ENCODE data around the gene CCNY. TPM values are rescaled to one million over a fixed set of nuclear protein-coding genes. Genes with fewer than 3 reads are reported as not detected.

CCNY gene
- total and polyA plus RNA-seq, 2 of the 4 experiments (the other 2 are of a cell fraction) = 38.0 to 131 TPM

GRCh38 chr10:35365994-35366393, 29.7 kb downstream of the CCNY start:
- Histone ChIP-seq H3K9ac (ENCODE audit: low read depth, low read length) (no peak overlapping the region), H3K18ac (ENCODE audit: low read depth, low read length) (no peak overlapping the region), H3K9me1 (ENCODE audit: insufficient read depth, low read length) (peaks cover 11% of the 10 kb centered on the region), H4K91ac (ENCODE audit: insufficient read depth, low read depth, low read length) (no peak overlapping the region), H3K4me2 (ENCODE audit: low read depth, low read length) (no peak overlapping the region), H3K79me1 (ENCODE audit: low read depth in 1 of 2, low read length in 2 of 2) (peaks cover 17 to 70% of the 10 kb centered on the region in 2 experiments), H2BK15ac (ENCODE audit: low read depth, low read length) (no peak overlapping the region), H3K27ac (ENCODE audit: insufficient read depth, low read length) (no peak overlapping the region), H2BK5ac (ENCODE audit: low read depth, low read length, poor library complexity, severe bottlenecking) (no peak overlapping the region), H3K36me3 (ENCODE audit: control insufficient read depth, insufficient read depth, low read length) (no peaks in the 10 kb centered on the region), H3K9me3 (ENCODE audit: control insufficient read depth, insufficient read depth, low read length) (no peaks in the 10 kb centered on the region), H4K5ac (ENCODE audit: low read depth, low read length) (no peak overlapping the region), H2BK120ac (ENCODE audit: low read depth, low read length) (no peak overlapping the region), H2AFZ (replicated peaks; ENCODE audit: low read length, poor library complexity) (no peak overlapping the region), H2BK20ac (ENCODE audit: low read depth, low read length) (no peak overlapping the region), H3K4ac (ENCODE audit: low read depth, low read length) (no peak overlapping the region), H2AK5ac (ENCODE audit: low read depth, low read length) (no peak overlapping the region), H3K4me1 (ENCODE audit: control insufficient read depth, insufficient read depth, low read length) (peaks cover 8% of the 10 kb centered on the region), H4K20me1 (ENCODE audit: insufficient read depth, low read length) (peaks cover 78% of the 10 kb centered on the region), H3K56ac (ENCODE audit: extremely low read depth, insufficient read depth, low read length) (no peak overlapping the region), H3K27me3 (ENCODE audit: control insufficient read depth, insufficient read depth, low read length) (no peaks in the 10 kb centered on the region), H4K8ac (ENCODE audit: low read depth in 2 of 2, low read length in 2 of 2) (no peak overlapping the region), H3K4me3 (ENCODE audit: insufficient read depth, low read depth, low read length) (no peak overlapping the region), H3K14ac (replicated peaks; ENCODE audit: low read depth, low read length) (no peak overlapping the region), H2AK9ac (replicated peaks; ENCODE audit: low read depth, low read length, poor library complexity) (no peak overlapping the region), H3K23ac (ENCODE audit: low read depth, low read length) (no peak overlapping the region)
- DNase-seq (no peak), ATAC-seq (ENCODE audit: low read depth) (no peak)
- ChIA-PET POLR2A (ENCODE audit: unreplicated experiment) (no interaction called here), CTCF (interaction anchor here (1.6 kb wide), 1 partner anchor 9 kb away, joined by 3 read pairs; no protein-coding TSS in a partner anchor)
- dilution Hi-C loops (cut with HindIII; ENCODE audit: low sequenced_read_pairs, unreplicated experiment) (no loop called here), intact Hi-C loops (cut with micrococcal nuclease) (no loop called here), in situ Hi-C loops (cut with MboI; ENCODE audit: low sequenced_read_pairs) (no loop called here)
- BruUV-seq (replicated peaks) = no TSS peak
- TF ChIP-seq MAFK (IDR thresholded peaks at IDR 0.05; ENCODE audit: low read depth, low read length) (no peak), BHLHE40 (IDR thresholded peaks at IDR 0.05; ENCODE audit: low read depth, low read length) (no peak), RCOR1 (IDR thresholded peaks at IDR 0.05; ENCODE audit: insufficient replicate concordance, low read length) (no peak), MXI1 (IDR thresholded peaks at IDR 0.05; ENCODE audit: borderline replicate concordance, low read depth, low read length) (no peak), ELK1 (IDR thresholded peaks at IDR 0.05; ENCODE audit: borderline replicate concordance, low read depth, low read length) (no peak), MAZ (IDR thresholded peaks at IDR 0.05; ENCODE audit: borderline replicate concordance, low read depth, low read length) (no peak), NFE2L2 (IDR thresholded peaks at IDR 0.05; ENCODE audit: low read depth, low read length) (no peak), USF2 (IDR thresholded peaks at IDR 0.05; ENCODE audit: low read depth, low read length) (no peak), RFX5 (IDR thresholded peaks at IDR 0.05; ENCODE audit: low read depth, low read length) (no peak), CTCF (conservative IDR thresholded peaks at IDR 0.05; ENCODE audit: low read depth, low read length) (no peak), CEBPB (IDR thresholded peaks at IDR 0.05; ENCODE audit: low read depth, low read length) (no peak), SMC3 (IDR thresholded peaks at IDR 0.05; ENCODE audit: low read depth, low read length) (no peak), FOS (IDR thresholded peaks at IDR 0.05; ENCODE audit: low read depth, low read length) (no peak), RAD21 (IDR thresholded peaks at IDR 0.05; ENCODE audit: low read length) (no peak), POLR2A (IDR thresholded peaks at IDR 0.05; ENCODE audit: low read depth, low read length) (no peak), CHD1 (IDR thresholded peaks at IDR 0.05; ENCODE audit: low read depth, low read length) (no peak)
- WGBS, 2 experiments (ENCODE audit: extremely low coverage in 2 of 2, insufficient read length in 1 of 2) = no CpG with 5 or more reads among the region's 1 CpG
